HEK293 (cell line): ENCODE data around the gene LST1.

Experiments
- BCL11A ChIP-seq: fragments of 450-650 bp; formaldehyde crosslinking; IDR thresholded peaks from 2 replicates; pipeline ENCODE4 v1.5.1; 2016; ENCODE audit warnings: low read depth, missing biosample characterization, missing genetic modification characterization
- CTCF ChIP-seq: fragments of 450-650 bp; formaldehyde crosslinking; IDR thresholded peaks from 2 replicates; pipeline ENCODE4 v1.5.1; 2016; ENCODE audit warnings: missing biosample characterization, missing genetic modification characterization
- HOXA7 ChIP-seq: sonication (generic); formaldehyde crosslinking; IDR thresholded peaks from 2 replicates; pipeline ENCODE4 v1.8.1; 2022; ENCODE audit warnings: missing genetic modification reagents, borderline replicate concordance
- SP2 ChIP-seq: fragments of 450-650 bp; formaldehyde crosslinking; IDR thresholded peaks from 2 replicates; pipeline ENCODE4 v1.5.1; 2016; ENCODE audit warnings: missing biosample characterization, missing genetic modification characterization
- YY2 ChIP-seq: fragments of 450-650 bp; formaldehyde crosslinking; IDR thresholded peaks from 2 replicates; pipeline ENCODE4 v1.5.1; 2016; ENCODE audit warnings: missing biosample characterization, missing genetic modification characterization
- ZBTB17 ChIP-seq: fragments of 450-650 bp; formaldehyde crosslinking; IDR thresholded peaks from 2 replicates; pipeline ENCODE4 v1.5.1; 2016; ENCODE audit warnings: missing biosample characterization, missing genetic modification characterization
- ZNF140 ChIP-seq: fragments of 450-650 bp; formaldehyde crosslinking; IDR thresholded peaks from 2 replicates; pipeline ENCODE4 v1.5.1; 2016; ENCODE audit warnings: missing biosample characterization, missing genetic modification characterization
- ZNF23 ChIP-seq: fragments of 450-650 bp; formaldehyde crosslinking; IDR thresholded peaks from 2 replicates; pipeline ENCODE4 v1.5.1; 2016; ENCODE audit warnings: missing biosample characterization, missing genetic modification characterization, borderline replicate concordance
- ZNF324 ChIP-seq: fragments of 450-650 bp; formaldehyde crosslinking; IDR thresholded peaks from 2 replicates; pipeline ENCODE4 v1.5.1; 2016; ENCODE audit warnings: missing biosample characterization, missing genetic modification characterization
- ZNF423 ChIP-seq: fragments of 450-650 bp; formaldehyde crosslinking; IDR thresholded peaks from 2 replicates; pipeline ENCODE4 v1.5.1; 2016; ENCODE audit warnings: missing biosample characterization, missing genetic modification characterization
- ZNF530 ChIP-seq: fragments of 450-650 bp; formaldehyde crosslinking; IDR thresholded peaks from 2 replicates; pipeline ENCODE4 v1.5.1; 2016; ENCODE audit warnings: low read depth, missing biosample characterization, missing genetic modification characterization
- ZNF571 ChIP-seq: fragments of 450-650 bp; formaldehyde crosslinking; IDR thresholded peaks from 2 replicates; pipeline ENCODE4 v1.5.0; 2017; ENCODE audit warnings: missing biosample characterization, missing genetic modification characterization
- ZNF843 ChIP-seq: fragments of 450-650 bp; formaldehyde crosslinking; IDR thresholded peaks from 2 replicates; pipeline ENCODE4 v1.5.1; 2016; ENCODE audit warnings: missing biosample characterization, missing genetic modification characterization

DNA sequence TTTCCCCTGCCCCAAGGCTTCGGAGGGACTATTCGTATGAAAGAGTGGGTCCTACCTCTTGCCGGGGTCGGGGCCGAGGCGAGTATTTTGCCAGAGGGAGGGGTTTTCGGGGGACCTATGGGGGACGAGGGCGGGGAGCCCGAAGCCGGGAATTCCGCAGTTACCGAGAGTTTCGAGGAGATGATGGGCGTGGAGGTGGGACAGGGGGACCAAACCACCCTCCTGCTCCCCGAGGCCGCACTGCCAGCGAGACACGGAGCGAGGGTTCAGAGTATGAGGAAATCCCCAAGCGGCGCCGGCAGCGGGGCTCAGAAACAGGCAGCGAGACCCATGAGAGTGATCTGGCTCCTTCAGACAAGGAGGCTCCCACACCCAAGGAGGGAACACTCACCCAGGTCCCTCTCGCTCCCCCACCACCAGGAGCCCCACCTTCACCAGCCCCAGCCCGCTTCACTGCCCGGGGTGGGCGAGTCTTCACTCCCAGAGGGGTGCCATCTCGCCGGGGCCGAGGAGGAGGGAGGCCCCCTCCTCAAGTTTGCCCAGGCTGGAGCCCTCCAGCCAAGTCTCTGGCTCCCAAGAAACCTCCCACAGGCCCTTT, 45.7 kb downstream of the LST1 start:
- no peak for TF ChIP-seq ZBTB17
- TF ChIP-seq ZNF140: no peak
- no peak for TF ChIP-seq ZNF423 (tag by site-specific recombination)
- no peak for TF ChIP-seq ZNF324 (tag by site-specific recombination)
- TF ChIP-seq ZNF843 (tag by site-specific recombination): no peak
- no peak for TF ChIP-seq CTCF (tag by site-specific recombination)
- TF ChIP-seq ZNF530 (tag by site-specific recombination): no peak
- no peak for TF ChIP-seq HOXA7 (CRISPR knock-in tag)
- no peak for TF ChIP-seq ZNF23 (tag by site-specific recombination)
- no peak for TF ChIP-seq ZNF571 (tag by site-specific recombination)
- TF ChIP-seq YY2: no peak
- TF ChIP-seq BCL11A (tag by site-specific recombination): no peak
- no peak for TF ChIP-seq SP2
